GM12878 (cell line): ENCODE results near the gene PLIN3. TPM values are rescaled to one million over a fixed set of nuclear protein-coding genes. Genes with fewer than 3 reads are reported as not detected.

Source experiments
- ATAC-seq: fragments of 200-7000 bp; cut with Tn5 transposase; 3 replicates; pipeline ENCODE4 v1.9.1; 2020; ENCODE audit warnings: mild to moderate bottlenecking, moderate library complexity
- BruUV-seq: library from RNA; stranded (reverse); fragments of 400-500 nt; replicated peaks from 2 replicates; lab custom pipeline; 2021; lab: Mats Ljungman, UMichigan
- CTCF ChIA-PET: fragments of 300-600 bp; sonication (Branson Sonifier 250); formaldehyde crosslinking; extraction: SDS; loops from one replicate; lab custom pipeline; 2021; ENCODE audit warnings: inconsistent platforms; lab: Yijun Ruan, JAX
- POLR2A ChIA-PET: fragments of 350-600 bp; formaldehyde crosslinking; extraction: SDS; loops from one replicate; lab custom pipeline; 2021; ENCODE audit warnings: inconsistent platforms; lab: Charles Lee
- RAD21 ChIA-PET: fragments of 300-600 bp; sonication (Branson Sonifier 250); formaldehyde crosslinking; loops from one replicate; lab custom pipeline; 2023; ENCODE audit warnings: antibody characterized with exemption; ENCODE audit not compliant: unreplicated experiment; lab: Charles Lee
- SMC1A ChIA-PET: fragments of 300-600 bp; sonication (Branson Sonifier 250); formaldehyde crosslinking; loops from one replicate; lab custom pipeline; 2023; ENCODE audit not compliant: unreplicated experiment, uncharacterized antibody; lab: Charles Lee
- DNase-seq: peaks from one replicate; pipeline ENCODE4 v3.0.0-alpha.2; 2011; ENCODE audit warnings: low read depth, low spot score
- FAIRE-seq: peaks from 3 replicates; lab custom pipeline; 2011; peaks lifted over from hg19 to GRCh38; lab: Jason Lieb, UNC
- H2AFZ ChIP-seq: 2 replicates; pipeline ENCODE4 v1.6.0; 2011; ENCODE audit warnings: low read depth, low read length, control low read depth; ENCODE audit not compliant: control insufficient read depth
- H3K27ac ChIP-seq: 2 replicates; pipeline ENCODE4 v1.5.1; 2011; ENCODE audit warnings: control low read depth; ENCODE audit not compliant: control insufficient read depth, insufficient read depth
- H3K27me3 ChIP-seq, 2 experiments: replicated peaks in 1 of 2; 2 replicates each; pipeline versions ENCODE4 v1.6.0 to v1.6.1; 2011; ENCODE audit warnings: low read length in 1 of 2; ENCODE audit not compliant: control insufficient read depth in 2 of 2, insufficient read depth in 2 of 2
- H3K36me3 ChIP-seq, 2 experiments: 2 replicates each; pipeline ENCODE4 v1.5.1; 2011; ENCODE audit warnings: low read length in 1 of 2; ENCODE audit not compliant: control insufficient read depth in 2 of 2, insufficient read depth in 2 of 2
- H3K4me1 ChIP-seq: 2 replicates; pipeline ENCODE4 v1.6.1; 2011; ENCODE audit warnings: mild to moderate bottlenecking, low read length, moderate library complexity, mixed read lengths; ENCODE audit not compliant: control insufficient read depth, insufficient read depth
- H3K4me2 ChIP-seq: 2 replicates; pipeline ENCODE4 v1.6.0; 2011; ENCODE audit warnings: control low read depth; ENCODE audit not compliant: control insufficient read depth, insufficient read depth
- H3K4me3 ChIP-seq: fragments of 200-600 bp; sonication (generic); 2 replicates; pipeline ENCODE4 v1.5.1; 2016
- H3K79me2 ChIP-seq: 2 replicates; pipeline ENCODE4 v1.6.0; 2011; ENCODE audit warnings: low read length; ENCODE audit not compliant: control insufficient read depth, insufficient read depth
- H3K9ac ChIP-seq: 2 replicates; pipeline ENCODE4 v1.8.0; 2011; ENCODE audit warnings: low read length, control low read depth, mixed read lengths; ENCODE audit not compliant: control insufficient read depth, insufficient read depth
- H3K9me3 ChIP-seq: replicated peaks from 3 replicates; pipeline ENCODE4 v1.5.1; 2011; ENCODE audit warnings: mild to moderate bottlenecking, low read length; ENCODE audit not compliant: control insufficient read depth, insufficient read depth
- H4K20me1 ChIP-seq: 2 replicates; pipeline ENCODE4 v1.6.0; 2011; ENCODE audit not compliant: control insufficient read depth, insufficient read depth
- ETV6 ChIP-seq, 2 experiments: fragments of 450-650 bp in 1 of 2; IDR thresholded peaks in 1 of 2; conservative IDR thresholded peaks in 1 of 2; 2 replicates each; pipeline ENCODE4 v1.6.1; 2014; ENCODE audit warnings: antibody characterized with exemption in 1 of 2, borderline replicate concordance in 1 of 2, low read depth in 1 of 2, mild to moderate bottlenecking in 1 of 2, moderate library complexity in 1 of 2
- GABPA ChIP-seq: IDR thresholded peaks from 2 replicates; pipeline ENCODE4 v1.6.1; 2014; ENCODE audit warnings: antibody characterized with exemption, low read depth, mild to moderate bottlenecking, inconsistent platforms
- JUNB ChIP-seq: IDR thresholded peaks from 2 replicates; pipeline ENCODE4 v1.6.1; 2016; ENCODE audit warnings: antibody characterized with exemption, mild to moderate bottlenecking
- MEF2B ChIP-seq: fragments of 450-650 bp; IDR thresholded peaks from 2 replicates; pipeline ENCODE4 v1.6.1; 2018; ENCODE audit warnings: mild to moderate bottlenecking, moderate library complexity; ENCODE audit not compliant: partially characterized antibody, poor library complexity, severe bottlenecking
- NFIC ChIP-seq: IDR thresholded peaks from 2 replicates; pipeline ENCODE4 v1.6.1; 2012; ENCODE audit warnings: low read depth, mild to moderate bottlenecking, inconsistent platforms, low read length, moderate library complexity
- PML ChIP-seq: IDR thresholded peaks from 2 replicates; pipeline ENCODE4 v1.6.1; 2012; ENCODE audit warnings: low read length, inconsistent platforms
- RUNX3 ChIP-seq: IDR thresholded peaks from 2 replicates; pipeline ENCODE4 v1.6.1; 2012; ENCODE audit warnings: low read length, inconsistent platforms
- SREBF2 ChIP-seq: IDR thresholded peaks from 2 replicates; pipeline ENCODE4 v1.6.1; 2012; ENCODE audit warnings: mild to moderate bottlenecking, low read length
- ZNF384 ChIP-seq: IDR thresholded peaks from 2 replicates; pipeline ENCODE4 v1.6.1; 2012; ENCODE audit warnings: low read depth, mild to moderate bottlenecking, low read length, improper control_type of control experiment, borderline replicate concordance
- WGBS: methylation state at CpG from one replicate; pipeline ENCODE4 v1.1.6; 2016; ENCODE audit warnings: low lambda C conversion rate; ENCODE audit not compliant: insufficient replicate concordance, insufficient coverage; ENCODE audit errors: missing lambda C conversion rate; 5-methylcytosine and 5-hydroxymethylcytosine counted together
- in situ Hi-C: fragments of 300-500 bp; cut with MboI; formaldehyde crosslinking; loops from 9 replicates; pipeline ENCODE4 v1.14.3; 2018; ENCODE audit warnings: mixed read lengths
- intact Hi-C: fragments of 100-400 bp; cut with micrococcal nuclease; formaldehyde crosslinking; loops from one replicate; pipeline ENCODE4 v1.14.2; 2022; ENCODE audit not compliant: unreplicated experiment
- polyA plus RNA-seq, 11 experiments: library from polyadenylated mRNA; depleted of rRNA in 4 of 11; unstranded in 6 of 11; stranded (reverse) in 5 of 11; fragments of >200 nt; fragmentation: Nextera tagmentation in 4 of 11; fragmentation: Illumina TruSeq in 1 of 11; extraction: Ambion mirVana in 4 of 11; extraction: Trizol in 1 of 11; gene quantifications; 1 replicate in 1 of 11; 2 replicates in 10 of 11; pipeline versions ENCODE4 v1.2.1 to v1.2.3, GENCODE V29; 2011 to 2016; ENCODE audit warnings: inconsistent platforms in 2 of 11, missing spikeins in 2 of 11, low read depth in 1 of 11
- total RNA-seq, 4 experiments: library from RNA; depleted of rRNA in 3 of 4; stranded (reverse); fragments of >200 nt in 3 of 4; fragmentation: Illumina TruSeq in 1 of 4; extraction: Trizol in 1 of 4; gene quantifications; 2 replicates each; pipeline versions ENCODE4 v1.2.1 to v1.2.3, GENCODE V29; 2013 to 2021
- TF ChIP-seq, protein P1 (sequence below): IDR thresholded peaks from 2 replicates; pipeline ENCODE4 v1.6.1; 2012; ENCODE audit warnings: mild to moderate bottlenecking, low read depth, low read length
- TF ChIP-seq, protein P2 (sequence below): fragments of 450-650 bp; IDR thresholded peaks from 2 replicates; pipeline ENCODE4 v1.6.1; 2017; ENCODE audit warnings: mild to moderate bottlenecking, low read depth, inconsistent platforms; ENCODE audit not compliant: poor library complexity, severe bottlenecking
- TF ChIP-seq, protein P3 (sequence below): fragments of 450-650 bp; IDR thresholded peaks from 2 replicates; pipeline ENCODE4 v1.6.1; 2016; ENCODE audit warnings: mild to moderate bottlenecking

The PLIN3 gene
- total and polyA plus RNA-seq, 10 of the 15 experiments (the other 5 are each of a cell fraction or from before 2014, with no cell fraction given): 7.7 to 71.4 (median 66.8) TPM

DNA sequence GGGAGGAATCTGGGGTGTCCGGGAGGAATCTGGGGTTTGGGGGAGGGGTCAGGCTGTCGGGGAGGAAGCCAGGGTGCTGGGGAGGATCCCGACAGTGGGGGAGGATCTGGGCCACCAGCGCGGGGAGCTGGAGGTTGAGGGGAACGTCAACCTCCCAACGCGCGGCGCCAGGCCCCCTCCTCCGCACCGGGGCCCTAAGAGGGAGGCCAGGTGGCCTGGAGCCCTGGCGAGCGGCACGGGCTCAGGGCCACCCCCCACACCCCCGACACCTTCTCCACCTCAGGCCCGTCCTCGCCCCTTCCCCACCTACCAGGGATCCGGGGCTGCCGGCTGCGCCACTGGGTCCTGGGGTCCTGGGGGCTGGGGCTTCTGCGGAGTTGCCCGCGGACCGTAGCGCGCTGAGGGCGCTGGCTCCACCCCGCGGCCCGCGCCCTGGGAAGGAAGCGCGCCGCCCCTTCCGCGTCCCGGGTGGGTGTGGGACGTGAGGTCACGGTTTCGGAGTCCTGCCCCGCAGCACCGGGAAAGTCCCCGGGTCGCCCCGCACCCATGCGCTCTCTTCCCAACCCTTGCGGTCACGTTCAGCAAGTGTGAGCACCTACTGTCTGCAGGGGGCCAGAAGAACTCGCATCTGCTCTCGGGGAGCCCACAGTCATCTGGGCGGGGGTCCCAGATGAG lies 36.0 kb downstream of the PLIN3 start, which contains the start of gene TICAM1:
TSS of gene TICAM1 (minus strand) at position 409 of the 675 bp plus-strand sequence. CDS start 13,335 bp downstream, outside the sequence.
- intact Hi-C loops: no loop called here
- 0% methylated on average over 42 of the region's 52 CpGs for WGBS
- no peaks in the 10 kb centered on the region for H3K27me3 ChIP-seq
- BruUV-seq: no TSS peak
- ATAC-seq (peak; percentile 80), FAIRE-seq (peak; percentile 62), DNase-seq (no peak)
- peak within 1 kb of the TSS; percentile 95 for H3K4me3 ChIP-seq
- peak within 1 kb of the TSS; percentile 92 for H3K27ac ChIP-seq
- peaks cover 47% of the 10 kb centered on the region for H3K79me2 ChIP-seq
- peaks cover 4% of the 10 kb centered on the region; the same call in 1 of the 2 replicates for H4K20me1 ChIP-seq
- in situ Hi-C loops: no loop called here
- no peaks in the 10 kb centered on the region; the same call in 2 of the 3 replicates for H3K9me3 ChIP-seq
- POLR2A ChIA-PET: interaction anchor here (0.7 to 3.4 kb wide), 5 partner anchors 9 to 137 kb away, joined by 3 to 19 read pairs (median 8); partner anchors contain the start of genes KDM4B and PLIN3
- H3K4me2 ChIP-seq: peak within 1 kb of the TSS; percentile 87
- RAD21 ChIA-PET: interaction anchor here (0.8 to 4.4 kb wide), 8 partner anchors 8 to 80 kb away, joined by 3 to 22 read pairs (median 11); partner anchors contain the start of gene PLIN3
- H3K36me3 ChIP-seq: peaks cover 0 to 6% of the 10 kb centered on the region in 2 experiments; a peak in 2 of 4 replicates
- SMC1A ChIA-PET: interaction anchor here (1.0 to 6.0 kb wide), 7 partner anchors 9 to 38 kb away, joined by 3 to 30 read pairs (median 7); no protein-coding TSS in a partner anchor
- H3K4me1 ChIP-seq: no peaks in the 10 kb centered on the region
- H3K9ac ChIP-seq: peak within 1 kb of the TSS; percentile 96
- CTCF ChIA-PET: interaction anchor here (0.5 to 10.6 kb wide), 8 partner anchors 9 to 645 kb away, joined by 3 to 148 read pairs (median 3); no protein-coding TSS in a partner anchor
- peak within 1 kb of the TSS; percentile 93 for H2AFZ ChIP-seq
- TF ChIP-seq MEF2B (no peak), NFIC (no peak), GABPA (no peak), ETV6 (conservative IDR thresholded peaks at IDR 0.05 in 1 of 2, IDR thresholded peaks at IDR 0.05 in 1 of 2; ENCODE audit: borderline replicate concordance in 1 of 2, low read depth in 1 of 2) (peak in 1 of 2 experiments; percentile 84; a peak in 2 of 4 replicates), JUNB (no peak), ZNF384 (no peak), RUNX3 (peak; percentile 92), PML (peak; percentile 72; the same call in 1 of the 2 replicates), SREBF2 (no peak)
- TF ChIP-seq, protein P1, sequence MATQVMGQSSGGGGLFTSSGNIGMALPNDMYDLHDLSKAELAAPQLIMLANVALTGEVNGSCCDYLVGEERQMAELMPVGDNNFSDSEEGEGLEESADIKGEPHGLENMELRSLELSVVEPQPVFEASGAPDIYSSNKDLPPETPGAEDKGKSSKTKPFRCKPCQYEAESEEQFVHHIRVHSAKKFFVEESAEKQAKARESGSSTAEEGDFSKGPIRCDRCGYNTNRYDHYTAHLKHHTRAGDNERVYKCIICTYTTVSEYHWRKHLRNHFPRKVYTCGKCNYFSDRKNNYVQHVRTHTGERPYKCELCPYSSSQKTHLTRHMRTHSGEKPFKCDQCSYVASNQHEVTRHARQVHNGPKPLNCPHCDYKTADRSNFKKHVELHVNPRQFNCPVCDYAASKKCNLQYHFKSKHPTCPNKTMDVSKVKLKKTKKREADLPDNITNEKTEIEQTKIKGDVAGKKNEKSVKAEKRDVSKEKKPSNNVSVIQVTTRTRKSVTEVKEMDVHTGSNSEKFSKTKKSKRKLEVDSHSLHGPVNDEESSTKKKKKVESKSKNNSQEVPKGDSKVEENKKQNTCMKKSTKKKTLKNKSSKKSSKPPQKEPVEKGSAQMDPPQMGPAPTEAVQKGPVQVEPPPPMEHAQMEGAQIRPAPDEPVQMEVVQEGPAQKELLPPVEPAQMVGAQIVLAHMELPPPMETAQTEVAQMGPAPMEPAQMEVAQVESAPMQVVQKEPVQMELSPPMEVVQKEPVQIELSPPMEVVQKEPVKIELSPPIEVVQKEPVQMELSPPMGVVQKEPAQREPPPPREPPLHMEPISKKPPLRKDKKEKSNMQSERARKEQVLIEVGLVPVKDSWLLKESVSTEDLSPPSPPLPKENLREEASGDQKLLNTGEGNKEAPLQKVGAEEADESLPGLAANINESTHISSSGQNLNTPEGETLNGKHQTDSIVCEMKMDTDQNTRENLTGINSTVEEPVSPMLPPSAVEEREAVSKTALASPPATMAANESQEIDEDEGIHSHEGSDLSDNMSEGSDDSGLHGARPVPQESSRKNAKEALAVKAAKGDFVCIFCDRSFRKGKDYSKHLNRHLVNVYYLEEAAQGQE: no peak
- TF ChIP-seq, protein P2, sequence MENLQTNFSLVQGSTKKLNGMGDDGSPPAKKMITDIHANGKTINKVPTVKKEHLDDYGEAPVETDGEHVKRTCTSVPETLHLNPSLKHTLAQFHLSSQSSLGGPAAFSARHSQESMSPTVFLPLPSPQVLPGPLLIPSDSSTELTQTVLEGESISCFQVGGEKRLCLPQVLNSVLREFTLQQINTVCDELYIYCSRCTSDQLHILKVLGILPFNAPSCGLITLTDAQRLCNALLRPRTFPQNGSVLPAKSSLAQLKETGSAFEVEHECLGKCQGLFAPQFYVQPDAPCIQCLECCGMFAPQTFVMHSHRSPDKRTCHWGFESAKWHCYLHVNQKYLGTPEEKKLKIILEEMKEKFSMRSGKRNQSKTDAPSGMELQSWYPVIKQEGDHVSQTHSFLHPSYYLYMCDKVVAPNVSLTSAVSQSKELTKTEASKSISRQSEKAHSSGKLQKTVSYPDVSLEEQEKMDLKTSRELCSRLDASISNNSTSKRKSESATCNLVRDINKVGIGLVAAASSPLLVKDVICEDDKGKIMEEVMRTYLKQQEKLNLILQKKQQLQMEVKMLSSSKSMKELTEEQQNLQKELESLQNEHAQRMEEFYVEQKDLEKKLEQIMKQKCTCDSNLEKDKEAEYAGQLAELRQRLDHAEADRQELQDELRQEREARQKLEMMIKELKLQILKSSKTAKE: no peak
- TF ChIP-seq, protein P3, sequence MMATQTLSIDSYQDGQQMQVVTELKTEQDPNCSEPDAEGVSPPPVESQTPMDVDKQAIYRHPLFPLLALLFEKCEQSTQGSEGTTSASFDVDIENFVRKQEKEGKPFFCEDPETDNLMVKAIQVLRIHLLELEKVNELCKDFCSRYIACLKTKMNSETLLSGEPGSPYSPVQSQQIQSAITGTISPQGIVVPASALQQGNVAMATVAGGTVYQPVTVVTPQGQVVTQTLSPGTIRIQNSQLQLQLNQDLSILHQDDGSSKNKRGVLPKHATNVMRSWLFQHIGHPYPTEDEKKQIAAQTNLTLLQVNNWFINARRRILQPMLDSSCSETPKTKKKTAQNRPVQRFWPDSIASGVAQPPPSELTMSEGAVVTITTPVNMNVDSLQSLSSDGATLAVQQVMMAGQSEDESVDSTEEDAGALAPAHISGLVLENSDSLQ: no peak
